Ishikawa (cell line): ENCODE measurements around the gene RPL26.

Experiments
- CEBPB ChIP-seq: IDR thresholded peaks from 2 replicates; pipeline ENCODE4 v1.6.1; 2012
- CREB1 ChIP-seq: IDR thresholded peaks from 2 replicates; pipeline ENCODE4 v1.6.1; 2012; ENCODE audit warnings: low read depth
- EP300 ChIP-seq: IDR thresholded peaks from 2 replicates; pipeline ENCODE4 v1.6.1; 2012; ENCODE audit warnings: borderline replicate concordance
- MAX ChIP-seq: IDR thresholded peaks from 2 replicates; pipeline ENCODE4 v1.6.1; 2012
- RAD21 ChIP-seq: IDR thresholded peaks from 2 replicates; pipeline ENCODE4 v1.6.1; 2012; ENCODE audit warnings: low read depth
- REST ChIP-seq: IDR thresholded peaks from 2 replicates; pipeline ENCODE4 v1.6.1; 2012; ENCODE audit warnings: low read depth, mild to moderate bottlenecking
- TCF12 ChIP-seq: IDR thresholded peaks from 2 replicates; pipeline ENCODE4 v1.6.1; 2012; ENCODE audit warnings: low read depth
- USF1 ChIP-seq: IDR thresholded peaks from 2 replicates; pipeline ENCODE4 v1.6.1; 2012

GRCh38 chr17:8350339-8350738 is 32.7 kb downstream of the RPL26 start:
- no peak for TF ChIP-seq TCF12
- no peak for TF ChIP-seq EP300
- TF ChIP-seq REST = no peak
- no peak for TF ChIP-seq RAD21
- TF ChIP-seq MAX = no peak
- TF ChIP-seq CREB1 = no peak
- TF ChIP-seq USF1 = no peak
- TF ChIP-seq CEBPB = no peak
